ENCODE data around the gene IGFN1. TPM values are rescaled to one million over a fixed set of nuclear protein-coding genes. Genes with fewer than 3 reads are reported as not detected.

The IGFN1 gene
- total and polyA plus RNA-seq, 9 of the 15 experiments (the other 6 are each of a cell fraction or from before 2014, with no cell fraction given): 0.04 TPM; not detected in 8

GRCh38 chr1:201261771-201262547 lies 71.3 kb downstream of the IGFN1 start:
- peaks cover 0 to 11% of the 10 kb centered on the region in 2 experiments; a peak in 2 of 5 replicates for H3K4me1 ChIP-seq (replicated peaks in 1 of 2; ENCODE audit: control insufficient read depth in 2 of 2, insufficient read depth in 2 of 2, low read length in 2 of 2)
- no TSS peak for BruUV-seq (replicated peaks)
- H3K36me3 ChIP-seq (ENCODE audit: control insufficient read depth, insufficient read depth, low read length): no peaks in the 10 kb centered on the region
- H3K9me3 ChIP-seq (replicated peaks; ENCODE audit: control insufficient read depth, insufficient read depth, low read depth, low read length): no peaks in the 10 kb centered on the region
- peaks cover 9% of the 10 kb centered on the region for H3K9me1 ChIP-seq (ENCODE audit: control insufficient read depth, insufficient read depth, low read length)
- H3K4me2 ChIP-seq (ENCODE audit: insufficient read depth, low read length): no peak overlapping the region
- in situ Hi-C loops (cut with MboI) (no loop called here), intact Hi-C loops (cut with micrococcal nuclease) (no loop called here)
- no peaks in the 10 kb centered on the region for H4K20me1 ChIP-seq (replicated peaks; ENCODE audit: control insufficient read depth, insufficient read depth, low read length)
- ATAC-seq (no peak), FAIRE-seq (no peak), DNase-seq (ENCODE audit: extremely low read depth in 1 of 4, low spot score in 3 of 4) (no peak)
- H3K27me3 ChIP-seq (ENCODE audit: control insufficient read depth in 2 of 2, insufficient read depth in 2 of 2, low read length in 2 of 2): peaks cover 9 to 54% of the 10 kb centered on the region in 2 experiments; a peak in 4 of 5 replicates
- H3K4me3 ChIP-seq: no peak overlapping the region
- WGBS (ENCODE audit: insufficient coverage, low coverage, missing lambda C conversion rate): 0% methylated on average over 8 of the region's 8 CpGs
- H2AFZ ChIP-seq (ENCODE audit: low read depth, low read length): no peak overlapping the region
- H3K79me2 ChIP-seq (ENCODE audit: control insufficient read depth, insufficient read depth, low read length): no peaks in the 10 kb centered on the region
- H3K27ac ChIP-seq (ENCODE audit: extremely low read depth, low read depth, low read length): no peak overlapping the region
- ChIA-PET CTCF (ENCODE audit: low intra/inter-chr PET ratio) (no interaction called here), POLR2A (interaction anchor here (0.7 to 1.4 kb wide), 3 partner anchors 13 to 149 kb away, joined by 3 read pairs; no protein-coding TSS in a partner anchor)
- no peak overlapping the region for H3K9ac ChIP-seq (ENCODE audit: insufficient read depth in 1 of 2, low read depth in 2 of 2, low read length in 2 of 2)
- TF ChIP-seq RBBP5 (IDR thresholded peaks at IDR 0.05; ENCODE audit: borderline replicate concordance, insufficient read depth, low read length, poor library complexity, severe bottlenecking) (no peak), RBM34 (IDR thresholded peaks at IDR 0.05; ENCODE audit: borderline replicate concordance, insufficient read depth, low read length) (no peak), CSDE1 (IDR thresholded peaks at IDR 0.05) (no peak), CAMTA2 (CRISPR knock-in tag; conservative IDR thresholded peaks at IDR 0.05) (no peak), AFF4 (CRISPR knock-in tag; IDR thresholded peaks at IDR 0.05) (no peak), NFYB (IDR thresholded peaks at IDR 0.05; ENCODE audit: extremely low read depth, insufficient read length) (no peak), ZNF583 (CRISPR knock-in tag; IDR thresholded peaks at IDR 0.05) (no peak), ZNF57 (CRISPR knock-in tag; IDR thresholded peaks at IDR 0.05) (no peak), HCFC1 (IDR thresholded peaks at IDR 0.05; ENCODE audit: low read depth, low read length) (no peak), NR4A1 (CRISPR knock-in tag; IDR thresholded peaks at IDR 0.05) (no peak), NR4A1 (tag; IDR thresholded peaks at IDR 0.05) (no peak)

All from K562 (cell line).